Hematopoietic multipotent progenitor cell treated with erythropoietin and hydrocortisone succinate and interleukin-3 and kit ligand, for 17 days (in vitro differentiated cells): ENCODE measurements around the gene ZDHHC14.

Source experiments
- DNase-seq: peaks from one replicate; pipeline ENCODE4 v3.0.0-alpha.2; 2015; ENCODE audit warnings: low spot score

Gene ZDHHC14

DNA sequence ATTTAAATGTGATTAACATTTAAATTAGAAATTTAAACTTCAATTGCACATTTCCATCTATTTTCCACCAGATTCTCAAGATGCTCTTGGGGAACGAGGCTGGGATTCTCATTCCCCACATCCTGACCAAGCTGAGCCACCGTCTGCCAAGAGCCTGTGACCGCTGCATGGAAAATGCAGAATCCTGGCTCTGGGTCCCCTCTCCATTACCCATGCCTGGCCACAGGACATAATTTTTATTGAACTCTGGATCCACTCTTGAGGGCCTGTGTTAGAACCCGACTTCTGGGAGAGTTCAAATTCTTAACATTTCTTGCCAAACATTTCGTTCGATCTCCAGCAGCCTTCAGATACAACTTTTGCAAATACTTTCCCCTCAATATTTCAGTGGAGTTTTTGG lies 240.4 kb downstream of the ZDHHC14 start:
- no peak for DNase-seq

DNA sequence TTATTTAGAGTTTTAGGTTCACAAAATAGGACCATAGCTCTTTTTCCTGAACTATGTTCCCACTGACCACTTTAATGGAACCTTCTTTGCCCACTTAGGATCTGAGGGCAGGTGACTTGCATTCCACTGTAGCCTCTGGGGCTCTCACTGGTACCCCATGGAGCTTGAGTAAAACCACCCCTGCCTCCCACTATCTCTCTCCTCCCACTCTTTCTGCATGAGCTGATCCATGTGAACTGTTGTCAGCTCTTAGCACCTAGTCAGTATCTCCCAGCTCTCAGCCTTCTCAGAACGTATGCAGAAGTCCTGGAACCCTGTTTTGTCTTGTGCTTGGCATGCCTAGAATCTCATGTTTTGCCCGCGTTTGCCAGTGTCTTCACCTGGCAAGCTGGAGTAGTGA lies 241.4 kb downstream of the ZDHHC14 start:
- DNase-seq, result no peak

DNA sequence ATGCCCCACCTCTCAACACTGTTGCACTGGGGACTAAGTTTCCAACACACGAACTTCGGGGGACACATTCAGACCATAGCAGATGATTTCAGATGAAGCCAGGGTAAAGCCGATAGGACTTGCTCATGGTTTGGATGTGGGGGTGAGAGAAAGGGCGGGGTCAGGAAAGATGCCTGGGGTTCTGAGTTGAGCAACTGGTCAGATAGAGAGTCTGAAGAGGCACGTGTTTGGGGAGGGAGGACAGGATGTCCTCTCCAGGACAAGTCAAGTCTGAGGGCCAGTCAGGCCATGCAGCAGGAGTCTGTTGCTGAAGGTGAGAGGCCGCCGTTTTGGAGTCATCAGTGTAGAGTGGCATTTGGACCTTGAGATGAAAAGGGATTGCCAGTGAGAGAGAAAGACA lies 244.1 kb downstream of the ZDHHC14 start:
- DNase-seq, result no peak

DNA sequence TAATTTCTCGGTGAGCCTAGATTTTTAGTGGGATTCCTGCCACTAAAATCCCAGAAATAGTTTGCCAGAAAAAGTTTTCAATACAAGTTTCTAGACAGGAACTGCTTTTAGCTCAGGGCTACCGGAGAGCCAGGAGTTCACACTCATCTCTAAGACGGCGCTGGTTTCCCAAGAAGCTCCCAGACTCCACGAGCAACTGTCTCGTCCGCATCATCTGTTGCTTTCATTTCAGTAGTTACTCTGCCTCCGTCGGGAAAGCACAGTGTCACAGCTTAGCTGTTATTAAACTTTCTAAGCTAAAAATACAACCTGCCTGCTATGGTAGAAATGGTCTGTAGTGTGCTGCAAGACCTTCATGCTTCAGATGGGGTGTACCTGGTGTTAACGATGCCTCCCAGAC lies 244.8 kb downstream of the ZDHHC14 start:
- DNase-seq, result no peak

DNA sequence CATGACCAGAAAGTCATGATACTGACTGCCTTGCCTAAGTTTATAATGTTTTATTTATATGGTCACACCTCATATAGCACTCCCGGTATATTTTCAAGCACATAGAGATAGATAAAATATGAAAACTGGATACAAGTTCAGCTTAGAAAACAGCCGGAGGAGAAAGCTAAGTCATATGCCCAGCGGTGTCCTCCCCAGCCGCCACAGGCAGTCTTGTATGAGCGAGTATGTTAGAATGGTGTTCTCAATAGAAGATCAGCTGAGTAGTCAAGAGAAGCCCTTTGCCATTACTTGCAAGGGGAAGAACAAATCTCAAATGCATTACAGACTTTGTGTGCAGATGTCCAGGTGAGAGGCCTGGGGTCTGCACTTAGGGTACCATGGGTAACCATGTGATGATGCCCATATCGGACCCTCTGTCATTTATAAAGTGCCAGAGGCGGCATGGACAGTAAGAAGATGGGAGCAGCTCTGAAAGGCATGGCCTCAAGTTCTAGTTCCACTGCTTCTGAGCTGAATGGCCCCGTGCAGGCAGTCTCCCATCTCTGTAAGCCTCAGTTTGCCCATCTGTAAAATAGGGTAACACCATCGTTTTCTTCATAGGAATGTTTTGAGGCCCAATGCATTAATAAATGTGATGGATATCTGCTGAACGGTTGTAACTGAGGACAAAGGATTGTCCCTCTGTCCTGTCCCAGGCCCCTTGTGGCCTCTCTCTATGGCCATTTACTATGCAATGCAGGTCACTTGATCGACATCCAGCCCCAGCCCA lies 246.4 kb downstream of the ZDHHC14 start:
- no peak for DNase-seq

DNA sequence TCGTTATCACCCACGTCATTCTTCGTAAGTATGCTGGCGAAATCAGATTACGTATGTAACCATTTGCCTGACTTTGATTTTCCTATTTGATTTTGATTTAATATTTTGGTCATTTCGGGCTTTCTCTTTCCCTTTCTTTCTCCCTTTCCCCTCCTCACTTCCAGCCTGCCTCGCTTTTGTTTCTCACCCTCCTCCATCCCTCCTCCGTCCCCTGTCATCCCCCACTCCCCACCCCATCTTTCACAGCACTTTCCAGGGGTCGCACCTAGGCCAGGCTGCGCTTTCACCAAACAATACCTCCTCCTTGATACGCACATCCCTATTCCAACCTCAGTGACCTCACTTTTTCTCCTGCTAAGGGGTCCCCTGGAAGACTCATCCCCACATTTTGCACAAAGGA lies 247.5 kb downstream of the ZDHHC14 start:
- no peak for DNase-seq

DNA sequence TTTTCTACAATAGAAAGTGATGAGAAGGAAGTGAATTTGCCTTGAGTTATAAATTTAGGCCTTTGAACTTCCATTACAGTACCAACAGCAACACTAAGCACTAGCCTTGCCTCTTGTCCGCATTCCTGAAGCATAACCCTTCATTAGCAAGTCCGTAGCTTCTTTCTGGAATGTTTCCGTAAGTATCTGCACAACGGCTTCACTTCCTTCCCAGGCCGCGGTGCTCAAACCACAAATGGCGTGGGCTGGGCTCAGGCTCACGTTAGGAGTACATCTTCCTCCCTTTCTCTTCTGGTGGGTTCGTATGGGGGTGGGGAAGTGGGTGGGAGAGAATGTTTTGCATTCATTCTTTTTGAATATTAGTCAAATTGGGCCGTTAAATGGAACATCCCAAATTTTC lies 248.2 kb downstream of the ZDHHC14 start:
- DNase-seq, result no peak

DNA sequence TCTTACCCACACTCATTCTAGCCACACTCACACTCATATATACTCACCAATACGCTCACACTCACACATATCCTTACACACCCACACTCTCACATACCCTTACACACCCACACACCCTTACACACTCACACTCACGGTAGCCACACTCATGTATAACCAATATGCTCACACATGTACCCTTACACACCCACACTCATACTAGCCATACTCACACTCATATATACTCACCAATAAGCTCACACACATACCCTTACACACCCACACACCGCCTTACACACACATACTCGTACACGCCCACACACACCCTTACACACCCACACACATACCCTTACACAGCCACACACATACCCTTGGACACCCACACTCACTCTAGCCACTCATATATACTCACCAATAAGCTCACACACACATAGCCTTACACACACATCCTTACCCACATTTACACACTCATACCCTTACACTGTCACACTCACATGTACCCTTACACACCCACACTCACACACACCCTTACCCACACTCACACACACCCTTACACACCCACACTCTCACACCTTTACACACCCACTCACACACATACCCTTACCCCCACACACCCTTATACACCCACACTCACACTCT lies 249.6 kb downstream of the ZDHHC14 start:
- DNase-seq, result no peak

DNA sequence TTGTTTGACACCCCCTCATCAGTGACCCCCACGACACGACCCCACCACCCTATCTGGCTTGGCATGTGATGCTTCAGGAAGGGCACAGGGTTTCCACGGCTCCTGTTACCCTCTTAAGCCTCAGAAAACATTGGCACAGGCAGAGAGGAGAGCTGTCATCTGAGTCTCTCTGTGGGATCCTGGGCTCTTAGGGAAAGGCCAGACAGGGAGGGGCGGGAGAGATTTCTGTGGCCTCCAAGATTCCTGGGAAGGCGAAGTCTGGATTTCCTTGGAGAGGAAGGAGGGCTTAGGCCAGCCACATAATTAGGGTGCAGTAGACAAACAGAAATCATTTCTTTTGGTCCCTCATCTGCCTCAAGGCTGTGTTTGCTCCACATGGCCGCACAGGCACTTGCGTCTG lies 250.4 kb downstream of the ZDHHC14 start:
- DNase-seq, result no peak

DNA sequence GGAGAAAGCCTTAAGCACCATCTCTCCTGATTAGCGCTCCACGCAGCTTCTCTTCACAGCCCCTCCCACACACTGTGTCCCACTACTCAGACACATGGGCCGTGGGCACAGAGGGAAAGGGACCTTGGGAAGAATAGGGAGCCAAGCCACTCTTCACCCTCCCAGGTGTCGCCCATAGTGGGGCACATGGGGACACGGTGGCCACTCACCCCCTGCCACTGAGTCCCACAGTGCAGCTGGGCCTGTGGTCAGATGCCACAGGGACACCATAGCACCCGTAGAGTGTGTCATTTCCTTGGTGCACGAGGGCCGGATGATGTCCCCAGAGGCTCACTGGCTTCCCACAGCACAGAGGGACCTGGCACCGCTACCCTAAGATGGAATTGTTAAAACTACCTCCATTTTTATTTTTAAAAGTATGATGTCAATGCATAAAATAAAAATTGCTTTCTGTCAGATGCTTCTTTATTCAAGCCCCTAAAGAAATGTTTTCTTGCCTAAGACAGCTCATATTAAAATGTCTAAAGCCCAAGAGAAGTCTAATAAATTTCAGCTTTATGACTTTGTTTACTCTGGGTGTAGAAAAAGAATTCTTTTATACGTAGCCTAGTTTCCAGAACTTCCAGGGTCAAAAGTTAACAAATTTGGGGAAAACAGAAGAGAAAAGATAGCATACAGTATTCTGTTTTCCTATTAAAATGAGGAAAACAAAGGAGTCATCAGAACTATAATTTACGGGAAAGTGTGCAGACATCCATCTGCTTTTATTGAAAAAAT lies 251.0 kb downstream of the ZDHHC14 start:
- DNase-seq, result no peak

DNA sequence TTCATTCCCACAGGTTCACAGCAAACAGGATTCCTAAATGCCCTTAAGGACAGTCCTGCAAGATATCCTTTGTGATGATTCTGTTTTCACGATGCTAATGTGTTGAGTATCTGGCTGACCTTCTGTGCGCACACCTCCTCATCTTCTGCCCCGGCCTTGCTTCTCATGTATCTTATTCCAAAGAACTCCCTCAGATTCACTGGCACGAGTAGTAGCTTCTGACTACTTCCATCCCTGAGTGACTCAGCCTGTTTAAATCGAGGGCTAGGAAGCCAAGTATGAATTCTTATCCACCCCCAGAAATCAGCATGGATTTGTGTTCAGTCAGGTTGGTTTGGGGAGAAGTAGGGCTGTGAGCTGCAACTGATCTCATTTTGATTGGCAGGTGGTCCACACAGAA lies 251.8 kb downstream of the ZDHHC14 start:
- DNase-seq, result no peak

DNA sequence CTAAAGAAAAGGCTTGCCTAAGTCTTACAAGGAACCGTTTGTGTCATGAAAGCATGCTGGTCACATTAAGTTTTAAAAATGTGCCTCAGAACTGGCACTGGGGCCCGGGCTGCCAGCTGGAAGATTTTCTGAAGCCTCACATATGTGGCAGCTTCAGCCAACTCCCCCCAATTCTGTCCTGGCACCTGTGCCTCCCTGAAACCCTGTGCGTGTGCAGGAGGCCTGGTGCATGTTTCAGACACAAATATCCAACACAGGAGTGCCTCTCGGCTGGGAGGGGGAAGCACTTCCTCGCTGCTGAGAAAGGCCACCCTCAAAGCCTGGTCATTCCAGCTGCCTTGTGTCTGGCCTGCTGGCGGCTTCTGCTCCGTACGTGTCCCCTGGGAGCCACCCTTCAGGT lies 253.6 kb downstream of the ZDHHC14 start:
- DNase-seq, result no peak

DNA sequence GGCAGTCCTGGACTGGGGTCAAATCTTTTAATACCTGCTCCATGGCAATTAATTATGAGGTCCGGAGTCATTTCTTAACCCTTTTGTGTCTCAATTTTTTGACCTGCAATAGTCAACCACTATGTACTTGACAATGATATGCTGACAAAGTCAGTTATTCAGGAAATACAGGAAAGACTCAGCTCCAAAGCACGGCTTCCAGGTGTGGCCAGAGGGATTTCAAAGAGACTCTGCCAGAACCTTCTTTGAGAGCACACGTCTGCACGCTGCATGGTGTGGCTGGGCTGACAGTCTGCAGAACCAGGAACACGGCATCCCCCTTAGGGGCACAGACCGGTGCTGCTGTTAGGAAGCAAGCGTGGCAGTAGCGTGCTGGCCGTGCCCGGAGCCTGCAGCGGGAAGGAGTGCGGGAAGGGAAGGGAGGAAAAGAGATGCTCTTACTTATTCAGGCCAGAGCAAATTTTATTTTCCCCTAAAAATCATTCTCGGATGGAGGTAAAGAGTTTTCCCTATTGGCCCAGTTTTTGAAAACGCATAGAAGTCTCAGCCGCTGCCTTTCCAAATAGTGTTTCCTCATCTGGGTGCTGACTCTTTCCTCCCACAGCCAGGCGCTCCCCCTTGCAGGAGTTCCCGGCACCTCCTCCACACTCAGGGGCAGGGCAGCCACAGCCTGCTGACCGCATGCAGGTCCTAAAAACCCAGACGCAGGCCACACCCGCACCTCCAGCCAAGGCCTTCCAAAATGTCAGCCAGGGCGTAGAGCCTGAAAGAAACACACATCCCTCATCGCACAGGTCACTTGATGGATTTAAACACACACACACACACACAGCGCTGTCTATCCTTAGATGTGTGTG lies 254.6 kb downstream of the ZDHHC14 start:
- DNase-seq, result no peak

DNA sequence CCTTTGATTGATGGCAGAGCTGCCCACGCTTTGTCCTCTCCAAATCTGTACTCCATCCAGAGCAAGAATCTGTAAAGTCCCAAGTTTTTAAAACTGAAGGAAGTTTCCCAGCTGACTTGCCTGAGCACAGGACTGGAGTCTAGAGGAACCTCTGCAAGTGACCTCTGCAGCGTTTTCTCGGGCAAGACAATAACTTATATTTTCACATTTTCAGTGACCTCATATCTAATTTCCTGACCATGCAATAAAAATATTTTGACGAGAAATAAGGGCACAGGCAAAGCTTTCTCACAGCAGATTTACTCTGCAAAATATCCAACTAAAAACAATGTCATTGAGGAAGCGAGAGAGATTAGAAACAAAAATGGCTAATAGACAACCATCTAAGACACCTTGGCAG lies 256.5 kb downstream of the ZDHHC14 start:
- DNase-seq, result no peak

DNA sequence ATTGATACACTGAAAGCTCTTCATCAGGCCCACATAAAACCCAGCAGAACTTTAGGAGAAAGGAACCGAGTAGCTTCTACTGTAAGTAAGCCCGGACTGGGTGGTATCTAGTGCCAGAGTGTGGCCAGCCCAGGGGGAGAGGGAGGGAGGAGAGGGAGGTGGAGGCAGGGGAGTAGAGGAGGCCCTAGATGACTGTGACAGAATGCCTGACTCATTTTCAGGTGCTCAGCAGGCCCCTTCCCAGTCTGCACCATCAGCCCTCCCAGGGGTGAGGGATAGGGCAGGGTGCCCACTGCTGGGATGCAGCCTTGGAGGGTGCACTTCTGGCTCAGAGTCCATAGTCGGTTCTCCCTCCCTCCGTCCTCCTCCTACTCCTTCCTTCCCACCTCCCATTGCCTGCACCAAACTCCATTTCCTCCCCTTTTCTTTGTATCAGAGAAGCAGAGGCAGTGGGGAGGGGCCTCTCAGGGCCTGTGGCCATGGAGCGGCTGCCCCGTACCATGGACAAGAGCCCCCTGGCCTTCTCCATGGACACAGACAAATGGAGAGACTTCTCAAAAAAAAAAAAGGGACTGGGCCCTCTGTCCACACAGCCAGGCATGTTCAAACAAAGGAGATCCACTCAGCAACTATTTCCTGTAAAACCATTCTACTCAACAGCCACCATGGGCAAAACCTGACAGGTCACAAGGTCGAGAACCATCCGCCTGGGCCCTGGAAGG lies 257.1 kb downstream of the ZDHHC14 start:
- no peak for DNase-seq

DNA sequence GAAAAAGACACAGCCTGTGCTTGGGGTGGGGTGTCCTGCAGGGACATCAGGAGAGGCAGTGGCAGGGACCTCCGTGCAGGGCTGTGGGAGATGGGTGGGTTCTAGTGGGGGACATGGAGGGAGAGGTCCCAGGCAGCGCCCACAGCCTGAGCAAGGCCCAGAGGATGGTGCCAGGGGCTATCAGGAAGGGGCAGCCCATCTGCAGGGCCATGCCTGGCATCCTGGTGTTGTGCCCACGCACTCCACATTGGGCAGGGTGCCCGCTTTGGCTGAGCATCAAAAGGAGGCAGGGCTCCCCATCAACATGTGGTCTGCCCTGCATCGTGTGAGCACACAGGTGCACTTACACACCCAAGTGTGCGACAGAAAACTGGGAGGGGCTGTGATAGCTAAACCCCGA lies 257.8 kb downstream of the ZDHHC14 start:
- no peak for DNase-seq

DNA sequence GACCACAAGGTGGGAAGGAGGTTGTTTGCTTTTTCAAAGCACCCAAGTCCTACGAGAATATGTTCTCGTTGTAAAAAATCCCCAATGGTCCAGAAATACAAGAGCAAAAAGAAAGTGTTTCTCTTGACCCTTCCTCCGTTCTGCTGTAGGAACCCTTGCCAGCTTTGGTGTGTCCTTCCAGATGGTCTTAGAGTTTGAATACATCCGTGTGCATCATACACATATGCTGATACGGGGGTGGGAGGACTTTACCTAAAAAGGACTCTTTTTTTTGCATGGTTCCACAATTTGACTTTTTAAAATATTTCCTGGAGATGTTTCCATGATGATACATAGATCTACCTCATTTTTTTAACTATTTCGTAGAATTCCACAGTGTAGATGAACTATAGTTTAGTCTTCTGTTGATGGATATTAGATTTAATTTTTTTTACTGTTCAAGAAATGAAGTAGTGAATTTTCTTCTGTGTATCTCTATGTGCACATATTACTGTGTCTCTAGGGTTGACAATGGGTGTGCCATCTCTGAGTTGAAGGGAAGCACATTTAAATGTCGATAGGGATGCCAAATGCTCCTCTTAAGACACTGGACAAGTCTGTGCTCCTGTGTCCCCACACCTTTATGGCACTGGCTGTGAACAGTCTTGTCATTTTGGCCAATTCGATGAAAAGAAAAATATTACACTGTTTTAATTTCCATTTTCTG lies 259.9 kb downstream of the ZDHHC14 start:
- DNase-seq, result no peak

DNA sequence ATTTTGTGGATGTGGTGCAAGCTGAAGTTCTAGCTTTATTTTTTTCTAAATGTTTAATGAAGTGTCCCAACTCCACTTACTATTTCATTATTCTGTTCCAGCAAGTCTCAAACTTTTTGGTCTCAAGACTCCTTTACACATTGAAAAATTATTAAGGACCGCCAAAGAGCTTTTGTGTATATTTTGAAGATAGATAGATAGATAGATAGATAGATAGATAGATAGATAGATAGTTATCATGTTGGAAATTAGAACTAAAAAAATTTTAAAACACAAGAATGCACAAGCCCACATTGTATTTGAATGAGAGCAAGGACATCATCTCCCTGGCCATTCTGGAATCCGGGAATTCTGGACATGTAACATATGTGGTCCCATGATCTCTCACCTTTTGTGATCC lies 260.8 kb downstream of the ZDHHC14 start:
- no peak for DNase-seq

DNA sequence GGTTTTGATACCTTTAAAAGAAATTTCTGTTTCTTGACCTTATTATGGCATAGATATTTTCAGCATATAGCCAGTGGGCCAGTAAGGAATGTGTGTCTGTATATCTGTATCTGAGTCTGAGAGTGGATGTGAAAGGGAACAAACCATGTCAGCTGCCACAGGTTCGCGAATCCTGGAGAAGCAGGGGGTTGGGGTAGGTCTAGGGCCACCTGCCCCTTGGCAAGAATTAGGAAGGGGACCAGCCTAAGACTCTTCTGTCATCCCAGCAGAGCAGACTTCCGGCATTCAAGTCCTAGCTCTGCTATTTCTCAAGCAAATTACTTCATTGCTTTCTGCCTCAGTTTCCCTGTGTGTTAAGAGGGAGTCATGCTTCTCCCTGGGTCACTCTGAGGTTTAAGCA lies 261.7 kb downstream of the ZDHHC14 start:
- no peak for DNase-seq

DNA sequence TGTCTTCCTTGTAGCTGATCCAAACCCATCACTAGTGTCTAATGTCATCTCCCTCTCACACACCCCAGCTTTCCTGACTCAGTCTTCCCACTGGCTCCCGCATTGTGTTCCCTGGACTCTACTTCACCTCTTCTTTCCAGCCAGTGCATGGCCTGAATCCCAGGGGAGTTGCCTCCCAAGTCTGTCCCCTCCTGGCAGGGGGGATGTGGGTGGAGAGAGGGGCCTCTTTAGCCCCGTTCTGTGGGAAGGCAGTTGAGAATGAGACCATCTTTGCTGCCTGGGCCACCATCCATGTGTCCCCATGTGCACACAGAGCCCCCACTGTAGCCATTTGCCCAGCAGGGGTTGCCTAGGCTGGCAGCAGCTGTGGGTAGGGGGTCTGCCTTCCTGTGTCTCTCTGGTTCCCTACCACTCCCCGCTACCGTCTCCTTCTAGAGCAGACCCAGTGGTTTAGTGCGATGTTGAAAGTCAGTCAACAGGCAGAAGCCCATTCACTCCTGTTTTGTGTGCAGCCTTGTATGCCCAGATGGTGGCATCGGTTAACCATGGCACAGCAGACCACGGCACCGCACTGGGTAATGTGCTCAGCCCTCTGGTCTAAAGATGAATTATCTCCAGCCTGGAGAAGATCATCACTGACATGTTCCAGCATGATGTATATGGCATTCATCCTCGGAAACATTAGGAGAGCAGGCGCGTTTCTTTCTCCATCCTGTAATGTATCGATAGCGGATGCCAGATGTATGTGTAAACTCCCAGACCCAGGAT lies 263.2 kb downstream of the ZDHHC14 start:
- DNase-seq, result no peak
